RPMI7951 (cell line): Measurements from ENCODE around the gene DNASE2. TPM values are rescaled to one million over a fixed set of nuclear protein-coding genes. Genes with fewer than 3 reads are reported as not detected.
A peak's percentile ranks its signal among the peaks of the same experiment; 100 is the strongest.
"Not testable (repeated sequence)": the region's sequence is repeated elsewhere in the genome, so short reads cannot be mapped to it uniquely, and the experiment has no call there.

Experiments
- DNase-seq: peaks from one replicate; pipeline ENCODE4 v3.0.0-alpha.2; 2012; ENCODE audit warnings: low read depth
- total RNA-seq: library from RNA; depleted of rRNA; stranded (reverse); fragments of >200 nt; shearing (Covaris generic); gene quantifications from 2 replicates; pipeline ENCODE4 v1.2.3, GENCODE V29; 2014; rRNA removed

DNASE2 gene, protein sequence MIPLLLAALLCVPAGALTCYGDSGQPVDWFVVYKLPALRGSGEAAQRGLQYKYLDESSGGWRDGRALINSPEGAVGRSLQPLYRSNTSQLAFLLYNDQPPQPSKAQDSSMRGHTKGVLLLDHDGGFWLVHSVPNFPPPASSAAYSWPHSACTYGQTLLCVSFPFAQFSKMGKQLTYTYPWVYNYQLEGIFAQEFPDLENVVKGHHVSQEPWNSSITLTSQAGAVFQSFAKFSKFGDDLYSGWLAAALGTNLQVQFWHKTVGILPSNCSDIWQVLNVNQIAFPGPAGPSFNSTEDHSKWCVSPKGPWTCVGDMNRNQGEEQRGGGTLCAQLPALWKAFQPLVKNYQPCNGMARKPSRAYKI
- total RNA-seq: 33.6 and 36.1 TPM in 2 replicates

DNA sequence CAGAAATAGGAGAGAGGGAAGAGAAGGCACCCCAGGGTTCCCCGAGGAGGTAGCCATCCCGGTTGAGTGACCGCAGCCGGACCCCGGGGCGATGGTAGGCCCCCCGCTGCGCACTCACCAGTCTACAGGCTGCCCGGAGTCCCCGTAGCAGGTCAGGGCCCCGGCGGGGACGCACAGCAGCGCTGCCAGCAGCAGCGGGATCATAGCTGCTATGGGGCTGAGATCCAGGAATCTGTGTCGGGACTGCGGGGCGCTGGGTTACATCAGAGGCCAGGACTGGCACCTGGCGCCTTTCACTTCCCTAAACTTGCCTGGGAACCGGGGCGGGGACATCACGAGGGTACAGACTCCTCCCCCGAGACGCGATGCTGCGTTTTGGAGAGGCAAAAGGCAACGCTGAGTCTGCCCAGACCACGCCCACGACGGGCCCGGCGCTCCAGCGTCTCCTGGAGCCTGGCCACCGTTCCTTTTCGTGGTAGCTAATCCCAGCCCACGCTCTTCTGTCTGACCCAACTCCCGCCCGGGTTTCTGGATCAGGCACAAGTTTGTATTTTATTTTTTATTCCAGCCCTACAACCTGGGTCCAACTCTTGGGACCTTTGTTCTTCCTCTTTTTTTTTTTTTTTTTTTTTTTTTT lies at the start of gene DNASE2:
Gene DNASE2 (minus strand): TSS at position 278 of the 637 bp plus-strand sequence. CDS start 74 bp downstream, at position 204.
- peak; percentile 92 for DNase-seq

DNA sequence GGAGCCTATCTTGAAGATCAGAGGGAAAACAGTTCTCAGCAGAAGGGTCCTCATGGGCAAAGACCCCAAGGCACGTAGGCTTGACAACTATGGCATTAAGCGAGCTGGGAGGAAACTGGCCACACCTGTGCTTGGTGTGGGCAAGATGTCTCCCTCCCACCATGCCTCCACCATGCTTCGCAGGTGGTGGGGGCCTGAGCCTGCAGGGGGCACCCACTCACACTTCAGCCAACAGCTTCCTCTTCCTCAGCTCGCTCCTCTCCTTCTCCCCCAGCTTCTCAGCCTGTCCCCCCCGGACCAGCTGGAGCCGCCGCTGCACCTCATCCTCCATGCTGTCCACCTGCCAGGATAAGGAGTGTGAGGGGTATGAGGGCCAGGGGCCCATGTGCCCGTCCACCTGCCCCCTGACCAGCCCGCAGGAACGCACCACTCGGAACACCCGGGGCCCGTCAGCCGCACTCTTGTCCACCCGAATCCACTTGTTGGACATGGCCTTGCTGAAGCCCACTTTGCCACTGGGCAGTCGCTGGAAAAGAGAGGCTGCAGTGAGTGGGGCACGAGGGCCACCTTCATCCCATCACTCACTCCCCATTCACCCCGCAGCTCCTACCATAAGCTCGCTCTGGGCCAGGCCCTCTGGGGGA lies 48.9 kb upstream of the DNASE2 start:
- DNase-seq: no peak

DNA sequence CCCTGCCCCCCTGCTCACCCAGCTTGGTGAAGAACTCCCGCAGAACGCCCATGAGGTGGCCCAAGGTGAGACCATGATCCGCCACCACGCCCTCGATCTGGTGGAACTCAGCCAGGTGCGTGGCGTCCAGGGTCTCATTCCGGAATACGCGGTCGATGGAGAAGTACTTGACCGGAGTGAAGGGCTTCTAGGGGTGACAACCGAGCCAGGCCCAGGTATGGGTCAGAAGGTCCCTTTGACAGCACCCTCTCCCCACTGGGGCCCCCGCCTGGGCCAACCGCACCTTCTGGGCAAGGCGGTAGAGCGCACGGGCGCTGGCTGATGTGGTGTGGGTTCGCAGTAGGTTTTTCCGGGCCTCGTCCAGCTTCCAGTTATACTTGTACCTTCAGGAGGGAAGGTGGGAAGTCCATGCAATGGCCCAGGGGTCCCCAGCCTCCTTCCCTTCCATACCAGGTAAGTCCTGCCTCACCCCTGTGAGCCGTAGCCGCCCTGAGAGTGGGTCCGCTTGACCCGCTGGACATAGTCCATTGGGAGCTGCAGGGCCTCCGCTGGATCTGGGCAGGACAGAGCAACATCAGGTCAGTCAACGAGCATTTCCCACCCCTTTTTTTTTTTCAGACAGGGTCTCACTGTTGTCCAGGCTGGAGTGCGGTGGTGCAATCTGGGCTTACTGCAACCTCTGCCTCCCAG lies 43.5 kb upstream of the DNASE2 start:
- DNase-seq: no peak

DNA sequence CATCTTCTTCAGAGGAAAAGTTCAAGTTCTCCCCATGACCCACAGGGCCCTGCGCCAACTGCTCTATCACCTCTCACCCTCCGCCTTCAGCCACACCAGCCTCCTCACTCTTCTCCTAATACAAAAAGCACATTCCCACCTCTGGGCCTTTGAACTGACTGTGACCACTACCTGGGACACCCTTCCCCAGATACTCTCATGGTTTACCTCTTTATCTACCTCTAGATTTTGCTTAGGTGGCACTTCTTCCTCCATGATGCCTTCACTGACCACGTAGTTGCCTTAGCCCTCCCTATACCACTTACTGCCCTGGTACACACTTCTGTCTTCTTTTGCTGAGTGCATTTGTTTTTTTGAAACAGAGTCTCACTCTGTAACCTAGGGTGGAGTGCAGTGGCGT lies 41.7 kb upstream of the DNASE2 start:
- DNase-seq: no peak

DNA sequence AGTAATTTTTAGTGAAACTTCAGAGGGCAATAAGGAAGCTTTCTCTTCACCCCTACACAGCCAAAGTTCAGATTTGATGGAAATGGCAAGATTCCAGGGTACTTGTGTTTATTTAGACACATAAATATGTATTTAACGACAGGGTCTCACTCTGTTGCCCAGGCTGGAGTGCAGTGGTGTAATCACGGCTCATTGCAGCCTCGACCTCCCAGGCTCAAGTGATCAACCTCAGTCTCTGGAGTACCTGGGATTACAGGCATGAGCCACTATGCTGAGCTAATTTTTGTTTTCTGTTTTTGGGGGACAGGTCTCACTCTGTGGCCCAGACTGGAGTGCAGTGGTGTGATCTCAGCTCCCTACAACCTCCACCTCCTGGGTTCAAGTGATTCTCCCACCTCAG lies 39.8 kb upstream of the DNASE2 start:
- no peak for DNase-seq

DNA sequence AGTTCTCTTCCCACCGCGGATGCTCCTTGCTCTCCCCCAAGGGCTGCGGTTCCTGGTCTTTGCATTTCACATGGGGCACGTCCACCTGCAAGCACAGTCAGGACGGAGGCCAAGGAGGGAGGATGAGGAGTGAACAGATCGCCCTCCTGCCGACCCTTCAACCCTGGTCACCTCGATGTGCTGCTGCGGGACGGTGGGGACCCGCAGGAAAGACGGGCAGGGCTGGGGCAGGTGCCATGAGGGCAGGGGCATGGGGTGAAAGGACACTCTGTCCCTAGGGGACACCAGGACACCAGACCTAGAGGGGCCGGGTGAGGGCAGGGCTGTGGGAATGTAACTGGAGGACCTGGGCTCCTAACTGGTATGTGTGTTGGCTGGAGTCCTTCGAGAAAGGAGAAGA lies 37.0 kb upstream of the DNASE2 start:
- DNase-seq: no peak

DNA sequence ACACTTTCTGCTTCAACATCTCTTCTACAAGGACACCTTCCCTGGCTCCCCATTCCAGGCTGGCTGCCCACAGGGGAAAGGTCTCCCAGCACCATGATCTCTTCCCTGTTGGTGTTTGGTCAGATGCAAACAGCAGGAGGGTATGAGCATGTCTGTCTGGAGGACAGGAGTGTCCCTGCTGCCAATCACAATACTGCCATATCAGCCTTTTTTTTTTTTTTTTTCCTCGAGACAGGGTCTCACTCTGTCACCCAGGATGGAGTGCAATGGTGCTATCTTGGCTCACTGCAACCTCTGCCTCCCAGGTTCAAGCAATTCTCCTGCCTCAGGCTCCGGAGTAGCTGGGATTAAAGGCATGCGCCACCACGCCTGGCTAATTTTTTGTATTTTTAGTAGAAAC lies 34.6 kb upstream of the DNASE2 start:
- not testable (repeated sequence) for DNase-seq

DNA sequence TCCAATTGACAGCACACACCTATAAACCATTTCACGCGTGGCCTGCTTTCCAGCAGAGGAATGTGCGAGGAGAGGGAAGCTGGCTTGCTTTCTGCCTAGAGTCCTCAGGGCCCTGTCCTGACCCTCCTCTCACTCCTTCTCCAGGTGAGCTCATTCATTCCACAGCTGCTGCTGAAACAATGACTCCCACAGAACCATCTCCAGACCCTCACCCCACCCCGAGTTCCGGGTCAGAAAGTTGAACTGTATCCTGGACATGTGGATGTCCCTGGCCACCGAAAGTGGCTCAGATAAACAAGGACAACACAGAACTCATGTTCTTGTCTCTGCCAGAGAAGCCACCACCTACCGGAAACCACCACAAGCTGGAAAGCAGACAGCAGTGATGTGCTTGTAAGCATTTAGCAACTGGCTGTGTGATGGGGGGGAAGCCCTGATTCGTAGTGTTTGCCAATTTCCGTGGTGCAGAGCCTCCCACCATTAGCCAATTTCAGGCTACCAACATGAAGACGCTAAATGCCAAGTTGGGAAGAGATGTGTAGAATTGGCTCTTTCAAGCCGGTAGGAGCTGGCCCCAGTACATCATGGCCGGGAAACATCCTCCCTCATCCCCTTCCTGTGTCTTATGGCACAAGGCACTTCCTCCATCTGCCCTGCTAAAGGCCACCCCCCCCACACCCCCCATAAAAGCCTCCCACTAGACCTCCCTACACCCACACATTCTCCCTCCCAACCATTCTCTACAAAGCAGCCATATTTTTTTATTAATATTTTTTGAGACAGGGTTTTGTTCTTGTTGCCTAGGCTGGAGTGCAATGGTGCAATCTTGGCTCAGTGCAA lies 32.8 kb upstream of the DNASE2 start:
- DNase-seq: no peak

DNA sequence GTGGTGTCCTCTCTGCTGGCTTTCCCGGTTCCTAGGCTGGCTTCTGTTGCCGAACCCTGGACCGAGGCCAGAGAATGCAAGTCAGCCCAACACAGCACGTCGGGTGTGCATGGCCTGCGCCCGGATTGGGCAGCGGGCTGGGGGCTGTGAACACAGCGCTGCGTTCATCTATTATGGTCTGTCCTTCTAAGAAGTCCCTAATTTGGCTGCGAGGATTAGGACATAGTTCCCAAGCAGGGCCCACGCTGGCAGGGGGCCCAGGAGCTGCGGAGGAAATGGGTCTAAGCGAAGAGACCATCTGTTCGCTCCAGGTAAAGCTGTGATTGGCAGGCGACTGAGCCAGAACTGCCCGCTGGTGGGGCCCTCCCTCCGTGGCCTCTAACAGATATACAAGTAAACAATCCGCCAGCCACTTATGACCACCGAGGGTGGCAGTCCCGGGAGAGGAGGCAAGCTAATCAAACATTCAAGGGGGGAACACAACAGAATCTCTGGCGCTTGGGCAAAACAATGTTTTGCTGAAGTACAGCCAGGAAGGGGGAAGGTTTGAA lies 31.8 kb upstream of the DNASE2 start:
- peak; percentile 31 for DNase-seq

DNA sequence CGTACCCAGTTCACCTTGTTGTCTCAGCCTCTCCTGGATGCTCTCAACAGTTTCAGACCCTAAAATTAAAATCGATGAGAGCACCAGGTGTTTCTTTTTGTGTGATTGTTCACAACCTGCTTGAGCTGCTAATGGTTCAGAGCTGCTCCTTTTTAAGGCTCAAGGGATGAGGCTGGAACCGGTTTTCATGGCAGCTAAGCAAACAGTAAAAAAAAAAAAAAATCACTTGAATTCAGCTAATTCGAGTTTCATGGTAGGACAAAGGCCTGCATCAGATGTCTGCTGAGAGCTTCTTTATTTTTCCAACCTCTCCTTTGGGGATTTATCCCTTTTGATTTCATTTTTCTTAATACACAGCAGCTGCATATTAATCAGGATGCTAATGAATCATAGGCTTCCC lies 31.3 kb upstream of the DNASE2 start:
- no peak for DNase-seq

DNA sequence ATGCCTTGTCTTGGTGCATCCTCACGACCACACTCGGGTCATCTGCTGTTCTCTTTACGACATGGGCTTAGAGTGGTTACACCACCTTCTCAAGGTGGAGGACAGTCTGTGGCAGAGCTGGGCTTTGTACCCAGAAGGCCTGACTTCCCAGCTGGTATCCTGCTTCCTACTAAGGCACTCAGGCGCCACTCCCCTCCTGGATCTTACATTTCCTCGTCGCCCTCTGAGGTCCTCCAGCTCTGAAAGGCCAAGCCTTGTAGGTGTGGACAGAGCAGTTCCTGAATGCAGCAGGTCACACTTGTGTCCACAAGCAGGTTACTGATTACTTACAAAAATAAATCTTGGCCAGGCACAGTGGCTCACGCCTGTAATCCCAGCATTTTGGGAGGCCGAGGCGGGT lies 25.9 kb upstream of the DNASE2 start:
- no peak for DNase-seq

DNA sequence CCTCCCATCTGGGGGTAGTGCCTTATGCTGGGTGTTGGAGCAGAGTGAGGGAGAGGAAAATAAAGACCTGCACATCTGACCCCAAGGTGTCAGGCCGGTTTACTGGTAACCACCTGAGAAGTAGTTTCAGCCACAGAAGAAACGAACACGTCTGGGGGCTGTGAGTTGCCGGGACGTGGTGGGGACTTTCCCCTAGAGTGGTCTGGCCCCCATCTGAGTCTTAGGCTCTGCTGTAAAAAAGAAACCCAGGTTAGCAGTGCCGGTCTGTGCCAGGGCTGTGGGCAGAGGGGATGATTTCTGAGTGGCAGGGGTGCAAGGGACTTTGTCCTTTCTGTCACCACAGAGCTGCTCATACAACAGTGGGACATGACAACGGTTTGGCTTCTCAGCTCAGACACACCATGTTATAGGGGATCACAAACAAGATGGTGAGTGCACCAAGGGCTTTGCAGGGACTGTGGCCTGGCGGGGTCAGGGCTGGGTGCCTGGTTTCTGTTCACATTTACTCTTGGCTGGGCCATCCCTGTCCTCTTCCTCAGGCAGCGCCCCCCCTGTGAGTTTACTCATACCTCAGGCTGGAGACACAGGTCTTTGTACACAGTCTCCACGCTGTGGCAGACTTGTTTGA lies 18.8 kb upstream of the DNASE2 start:
- DNase-seq: no peak

DNA sequence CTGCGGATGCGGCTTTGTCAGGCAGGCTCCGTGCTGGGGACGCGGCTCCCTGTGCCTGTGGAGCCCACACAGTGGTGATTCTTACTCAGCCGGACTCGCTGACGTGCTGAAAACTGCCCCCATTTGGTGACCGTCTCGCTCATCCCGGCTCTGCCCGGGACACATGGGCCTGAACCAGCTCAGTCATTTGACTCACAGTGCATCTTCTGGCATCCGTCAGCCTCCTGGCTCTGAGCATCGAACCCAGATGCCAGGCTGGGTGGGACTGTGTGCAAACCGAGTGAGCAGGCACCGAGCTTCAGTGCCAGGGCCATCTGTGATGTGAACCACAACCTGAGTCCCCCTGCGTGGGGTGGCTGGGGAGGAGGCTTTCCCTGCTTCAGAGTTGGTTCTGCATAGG lies 15.2 kb upstream of the DNASE2 start:
- DNase-seq: no peak

DNA sequence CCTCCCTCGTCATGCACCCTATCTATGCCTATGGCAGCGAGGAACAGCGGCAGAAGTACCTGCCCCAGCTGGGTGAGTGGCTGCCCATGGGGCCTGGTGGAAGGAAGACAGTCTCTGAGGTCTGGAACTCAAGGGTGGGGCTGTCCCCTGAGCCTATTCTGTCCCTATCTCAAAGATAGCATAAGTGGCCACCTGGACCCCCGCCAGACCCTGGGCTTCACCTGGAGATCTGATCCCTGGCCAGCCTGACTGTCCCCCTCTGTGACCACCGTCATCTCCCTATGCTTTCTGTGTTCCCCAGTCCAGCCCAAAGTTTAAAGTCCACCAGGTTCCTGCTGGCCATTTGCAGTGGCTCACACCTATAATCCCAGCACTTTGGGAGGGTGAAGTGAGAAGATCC lies 12.3 kb upstream of the DNASE2 start:
- DNase-seq: no peak

DNA sequence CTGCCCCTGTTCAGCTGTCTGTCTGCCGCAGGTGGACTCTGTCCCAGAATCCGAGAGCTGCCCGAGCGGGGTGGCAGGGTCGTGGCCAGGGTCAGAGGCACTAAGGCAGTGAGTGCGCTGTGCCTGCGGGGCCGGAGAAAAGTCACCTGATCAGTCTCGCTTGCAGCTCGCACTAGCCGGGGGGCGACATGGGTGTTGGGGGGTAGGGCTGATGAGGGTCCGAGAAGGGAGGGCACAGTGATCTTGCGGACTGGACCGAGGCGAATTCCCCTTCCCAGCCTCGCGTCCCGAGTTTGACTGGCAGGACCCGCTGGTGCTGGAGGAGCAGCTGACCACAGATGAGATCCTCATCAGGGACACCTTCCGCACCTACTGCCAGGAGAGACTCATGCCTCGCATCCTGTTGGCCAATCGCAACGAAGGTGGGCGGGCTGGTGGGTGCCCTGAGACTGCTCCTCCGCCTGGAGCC lies 10.3 kb upstream of the DNASE2 start:
- no peak for DNase-seq

DNA sequence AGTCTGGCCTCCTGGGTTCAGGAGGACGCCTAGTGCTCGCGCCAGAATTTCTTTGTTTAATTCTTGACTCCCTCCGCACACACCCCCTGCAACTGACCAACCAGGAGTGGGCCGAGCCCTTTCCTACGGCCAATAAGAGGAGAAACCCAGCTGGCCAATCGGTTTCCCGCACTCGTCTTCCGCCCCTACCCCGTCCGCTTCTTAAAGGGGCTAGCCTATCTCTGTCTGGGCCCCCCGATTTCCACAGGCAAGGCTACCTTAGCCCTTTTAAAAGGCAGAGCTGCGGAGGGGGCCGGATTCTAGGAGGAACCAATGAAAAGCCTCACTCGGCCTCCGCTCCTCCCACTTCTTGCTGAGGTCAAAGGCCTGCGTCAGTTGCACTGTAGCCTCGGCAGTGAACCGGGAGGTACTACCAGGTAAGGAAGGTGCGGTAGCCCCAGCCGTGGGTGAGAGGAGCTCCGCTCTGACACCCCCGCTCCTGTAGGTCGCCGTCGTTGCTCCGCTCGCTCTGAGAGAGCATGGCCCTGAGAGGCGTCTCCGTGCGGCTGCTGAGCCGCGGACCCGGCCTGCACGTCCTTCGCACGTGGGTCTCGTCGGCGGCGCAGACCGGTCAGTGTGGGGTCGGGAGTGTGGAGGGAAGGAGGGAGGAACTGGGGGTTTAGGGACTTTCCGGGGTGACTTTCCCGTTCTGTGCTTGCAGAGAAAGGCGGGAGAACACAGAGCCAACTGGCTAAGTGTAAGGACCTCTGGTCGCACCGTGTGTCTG lies 9.7 kb upstream of the DNASE2 start, which contains the start of gene GCDH:
Gene GCDH (plus strand): TSS at position 374 of the 766 bp plus-strand sequence. CDS start 145 bp downstream, at position 519.
- peak; percentile 99 for DNase-seq

DNA sequence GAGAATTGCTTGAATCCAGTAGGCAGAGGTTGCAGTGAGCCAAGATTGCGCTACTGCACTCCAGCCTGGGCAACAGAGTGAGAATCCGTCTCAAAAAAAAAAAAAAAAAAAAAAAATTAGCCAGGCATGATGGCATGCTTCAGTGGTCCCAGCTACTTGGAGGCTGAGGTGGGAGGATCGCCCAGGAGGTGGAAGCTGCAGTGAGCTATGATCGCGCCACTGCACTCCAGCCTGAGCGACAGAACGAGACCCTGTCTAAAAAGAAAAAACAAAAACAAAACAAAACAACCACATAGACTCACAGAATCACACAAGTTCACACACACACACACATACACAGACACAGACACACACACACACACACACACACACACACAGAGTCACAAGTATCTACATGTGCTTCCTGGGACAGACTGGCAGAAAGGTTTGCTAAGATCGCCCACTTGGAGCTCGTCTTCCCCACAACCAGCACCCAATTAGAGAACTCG lies 9.1 kb upstream of the DNASE2 start:
- not testable (repeated sequence) for DNase-seq

DNA sequence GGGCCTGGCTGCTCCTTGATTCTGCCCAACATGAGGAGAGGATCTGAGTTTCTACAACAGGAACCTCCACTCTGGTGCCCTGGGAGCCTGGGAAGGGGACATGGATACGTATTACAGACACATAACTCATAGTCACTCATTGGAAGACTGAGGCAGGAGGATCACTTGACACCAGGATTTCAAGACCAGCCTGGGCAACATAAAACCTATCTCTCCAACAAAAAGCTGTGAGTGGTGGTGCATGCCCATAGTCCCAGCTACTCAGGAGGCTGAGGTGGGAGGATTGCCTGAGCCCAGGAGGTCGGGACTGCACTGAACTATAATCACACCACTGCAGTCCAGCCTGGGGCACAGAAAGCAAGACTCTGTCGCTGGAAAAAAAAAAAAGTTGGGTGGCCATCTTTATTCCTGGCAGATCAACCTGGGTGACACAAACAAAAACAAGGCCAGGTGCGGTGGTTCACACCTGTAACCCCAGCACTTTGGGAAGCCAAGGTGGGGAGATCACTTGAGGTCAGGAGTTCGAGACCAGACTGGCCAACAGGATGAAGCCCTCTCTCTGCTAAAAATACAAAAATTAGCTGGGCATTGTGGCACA lies 6.9 kb upstream of the DNASE2 start:
- no peak for DNase-seq
